GM21381 (cell line): ENCODE results near the gene POLA1.

Experiments
- ATAC-seq: cut with Tn5 transposase; IDR thresholded peaks from one replicate; pipeline ENCODE4 v1.9.1; 2021; ENCODE audit warnings: mild to moderate bottlenecking, moderate library complexity; ENCODE audit not compliant: unreplicated experiment

Gene POLA1

DNA sequence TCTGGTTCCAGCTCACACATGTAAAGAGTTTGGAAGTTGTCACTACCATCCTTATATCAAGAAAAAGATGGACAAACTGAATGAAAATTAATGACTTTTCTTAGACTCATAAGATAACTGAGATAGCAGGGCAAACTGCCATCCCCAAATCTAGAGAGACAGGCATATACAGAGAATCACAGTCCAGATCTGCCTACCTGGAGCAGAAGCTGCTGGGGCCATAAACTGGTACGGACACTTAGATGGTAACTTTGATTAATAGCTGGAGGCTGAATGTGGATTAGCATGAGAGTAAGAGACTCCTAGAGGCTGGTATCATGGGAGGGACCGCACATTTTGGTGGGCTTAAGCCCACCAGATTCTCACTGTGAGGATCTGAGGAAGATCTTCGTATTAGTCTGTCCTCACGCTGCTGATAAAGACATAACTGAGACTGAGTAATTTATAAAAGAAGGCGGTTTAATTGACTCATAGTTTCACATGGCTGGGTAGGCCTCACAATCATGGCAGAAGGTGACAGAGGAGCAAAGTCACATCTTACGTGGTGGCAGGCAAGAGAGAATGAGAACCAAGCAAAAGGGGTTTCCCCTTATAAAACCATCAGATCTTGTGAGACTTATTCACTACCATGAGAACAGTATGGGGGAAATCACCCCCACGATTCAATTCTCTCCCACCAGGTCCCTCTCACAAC lies 10.8 kb upstream of the POLA1 start:
- no peak for ATAC-seq

DNA sequence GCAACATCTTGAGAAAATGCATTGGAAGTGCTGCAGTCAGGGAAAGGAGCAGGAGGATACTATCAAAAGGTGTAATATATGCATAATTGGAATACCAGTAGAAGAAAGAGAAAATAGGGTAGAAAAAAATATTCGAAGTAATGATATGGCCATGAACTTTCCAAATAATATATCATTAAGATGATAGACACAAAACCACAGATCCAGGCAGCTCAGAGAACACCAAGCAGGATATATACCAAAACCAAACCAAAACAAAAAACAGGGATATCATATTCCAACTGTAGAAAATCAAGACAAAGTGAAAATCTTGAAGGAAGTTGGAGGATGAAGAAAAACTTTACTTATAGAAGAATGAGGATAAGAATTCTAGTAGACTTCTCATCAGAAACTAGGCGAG lies 9.7 kb upstream of the POLA1 start:
- no peak for ATAC-seq

DNA sequence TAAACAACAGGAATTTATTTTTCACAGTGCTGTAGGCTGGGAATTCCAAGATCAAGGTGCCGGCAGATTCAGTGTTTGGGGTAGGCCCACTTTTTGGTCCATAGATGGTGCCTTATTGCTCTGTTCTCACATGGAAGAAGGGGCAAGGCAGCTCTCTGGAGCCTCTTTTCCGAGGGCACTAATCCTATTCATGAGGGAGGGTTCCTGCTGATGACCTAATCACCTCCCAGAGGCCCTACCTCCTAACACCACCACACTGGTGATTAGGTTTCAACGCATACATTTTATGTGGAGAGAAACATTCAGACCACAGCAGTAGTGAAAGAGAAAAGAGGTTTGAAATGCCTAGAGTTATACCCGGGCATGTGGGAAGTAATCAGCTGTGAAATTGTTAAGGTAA lies 1.4 kb upstream of the POLA1 start:
- no peak for ATAC-seq

DNA sequence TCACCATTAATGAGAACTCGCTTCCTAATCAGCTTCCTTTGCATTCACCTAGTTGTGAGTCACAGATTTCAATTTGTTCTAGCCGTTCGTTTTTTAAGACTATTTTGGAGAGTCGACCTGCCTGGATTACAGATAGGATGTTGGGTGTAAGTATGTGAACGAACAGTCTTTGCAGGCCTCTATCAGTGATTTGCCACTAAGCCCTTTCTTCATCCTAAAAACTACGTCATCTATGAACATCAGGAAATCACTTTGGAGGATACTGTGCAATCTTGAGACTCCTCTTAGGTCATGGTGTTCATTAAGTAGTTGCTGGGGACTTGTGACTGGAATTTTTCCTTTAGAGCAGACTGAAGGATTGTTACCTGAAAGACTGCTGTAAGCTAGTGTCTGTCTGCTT lies 1.1 kb downstream of the POLA1 start:
- ATAC-seq: no peak

DNA sequence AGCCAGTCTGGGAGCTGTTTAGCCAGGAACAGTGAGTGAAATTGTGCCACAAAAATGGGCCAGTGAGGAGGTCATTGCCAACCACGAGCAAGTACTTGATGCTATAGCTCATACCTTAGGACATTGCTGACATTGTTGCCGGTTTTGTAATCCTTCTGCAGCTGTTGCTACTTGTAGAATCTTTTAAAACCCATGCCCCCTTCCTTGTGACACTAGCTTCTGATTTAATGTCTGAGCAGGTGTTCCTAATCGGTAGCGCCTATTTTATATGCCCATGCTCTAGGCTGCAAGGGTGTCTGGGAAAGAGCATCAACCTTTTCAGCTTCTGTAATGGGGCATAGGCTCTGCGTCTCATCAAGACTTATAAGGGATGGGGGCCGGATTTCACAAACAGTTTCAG lies 2.6 kb downstream of the POLA1 start:
- ATAC-seq: no peak

DNA sequence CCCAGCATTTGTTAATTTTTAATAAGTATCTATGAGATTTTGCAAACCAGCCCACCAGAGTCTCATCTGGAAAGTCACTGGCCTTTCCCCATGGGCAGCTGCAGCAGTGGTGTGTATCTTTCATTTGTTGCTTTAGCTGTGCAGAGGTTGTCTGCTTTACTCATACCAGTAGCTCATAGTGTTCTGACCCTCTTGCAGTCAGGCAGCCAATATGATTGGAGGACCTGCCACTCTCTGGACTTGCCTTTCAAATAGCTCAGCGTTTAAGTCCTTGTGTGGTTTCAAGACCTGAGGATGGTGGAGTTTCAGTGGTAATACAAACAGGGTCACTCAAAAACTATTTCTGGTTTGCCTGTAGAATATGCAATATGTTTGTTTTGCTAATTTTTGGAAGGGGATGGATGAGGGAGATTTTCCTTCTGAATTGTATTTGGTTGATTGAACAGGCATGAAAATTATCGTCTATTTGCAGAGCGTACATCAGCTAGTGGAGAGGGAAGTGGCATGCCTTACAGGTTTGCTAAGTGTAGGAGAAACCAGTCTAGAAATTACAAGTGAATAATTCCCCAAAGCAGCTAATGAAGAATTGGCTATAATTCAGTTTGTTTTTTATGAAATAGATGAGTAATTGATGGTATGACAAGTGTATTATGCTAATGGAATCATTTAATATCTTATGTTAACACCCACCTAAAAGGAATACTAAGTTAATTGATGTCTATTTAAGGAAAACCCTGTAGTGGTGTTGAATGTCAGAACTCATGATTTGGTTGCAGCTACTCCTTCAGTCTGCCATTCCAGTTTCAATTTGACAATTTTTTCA lies 8.9 kb downstream of the POLA1 start:
- peak; percentile 98 for ATAC-seq

DNA sequence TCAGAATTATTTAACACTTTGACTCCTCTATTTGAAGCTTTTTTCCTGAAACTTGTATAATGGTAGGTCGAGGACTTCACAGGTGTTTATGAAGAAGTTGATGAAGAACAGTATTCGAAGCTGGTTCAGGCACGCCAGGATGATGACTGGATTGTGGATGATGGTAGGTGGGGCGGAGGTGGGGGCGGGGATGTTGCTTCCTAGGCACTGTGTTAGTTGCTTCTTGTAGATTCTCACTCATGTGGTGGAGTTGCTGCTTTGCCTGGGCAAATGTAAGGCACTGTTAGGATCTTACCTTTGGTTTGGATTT lies 9.4 kb downstream of the POLA1 start:
- no peak for ATAC-seq

DNA sequence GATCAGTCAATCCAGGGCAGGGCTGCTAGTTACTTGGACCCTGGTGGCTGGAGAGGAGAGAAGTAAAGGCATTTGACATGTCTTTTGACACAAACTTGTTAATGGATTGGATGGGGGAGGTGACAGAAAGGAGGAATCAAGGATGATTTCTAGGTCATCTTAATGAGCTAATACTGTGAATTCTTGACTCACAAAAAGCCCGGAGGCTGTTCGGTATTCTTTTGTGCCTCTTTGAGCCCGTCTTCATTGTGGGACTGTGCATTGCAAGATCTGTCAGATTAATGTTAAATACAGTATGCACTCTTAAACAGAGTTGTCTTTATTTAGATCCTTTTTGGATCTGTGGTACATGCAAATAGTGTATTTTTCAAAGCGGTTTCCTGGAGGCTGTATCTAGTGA lies 25.1 kb downstream of the POLA1 start:
- ATAC-seq: no peak

DNA sequence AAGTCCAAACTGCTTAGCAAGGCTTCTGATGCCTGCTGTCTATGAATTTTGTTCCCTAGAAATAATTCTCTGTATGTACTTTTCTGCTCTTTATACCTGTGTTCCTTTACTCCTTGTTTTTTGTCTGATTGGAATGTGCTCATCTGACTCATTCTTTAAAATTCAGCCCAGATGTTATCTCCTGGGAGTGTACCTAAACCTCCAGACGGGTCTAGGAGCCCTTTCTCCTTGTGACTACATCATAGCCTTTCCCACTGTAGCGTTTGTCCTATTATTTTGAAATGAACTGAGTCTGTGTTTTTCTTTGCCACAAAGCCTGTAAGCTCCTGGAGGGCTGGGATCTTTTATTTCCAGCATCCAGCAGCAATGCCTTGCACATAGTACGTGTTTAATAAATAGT lies 26.3 kb downstream of the POLA1 start:
- no peak for ATAC-seq

DNA sequence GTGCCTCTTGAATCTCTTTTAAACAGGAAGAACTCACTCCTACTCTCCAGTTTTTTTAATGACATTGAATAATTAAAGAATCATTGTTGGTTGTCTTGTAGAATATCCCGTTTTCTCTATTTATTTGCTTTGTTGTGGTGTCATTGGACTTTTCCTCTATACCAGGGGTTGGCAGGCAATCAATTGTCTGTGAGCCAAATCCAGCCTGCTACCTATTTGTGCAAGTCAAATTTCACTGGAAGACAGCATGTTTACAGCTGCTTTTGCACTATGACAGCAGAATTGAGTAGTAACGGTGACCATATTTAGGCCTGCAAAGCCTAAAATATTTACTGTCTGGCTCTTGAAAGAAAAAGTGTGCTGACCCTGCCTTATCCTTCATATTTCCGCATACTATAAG lies 34.8 kb downstream of the POLA1 start:
- ATAC-seq: no peak

DNA sequence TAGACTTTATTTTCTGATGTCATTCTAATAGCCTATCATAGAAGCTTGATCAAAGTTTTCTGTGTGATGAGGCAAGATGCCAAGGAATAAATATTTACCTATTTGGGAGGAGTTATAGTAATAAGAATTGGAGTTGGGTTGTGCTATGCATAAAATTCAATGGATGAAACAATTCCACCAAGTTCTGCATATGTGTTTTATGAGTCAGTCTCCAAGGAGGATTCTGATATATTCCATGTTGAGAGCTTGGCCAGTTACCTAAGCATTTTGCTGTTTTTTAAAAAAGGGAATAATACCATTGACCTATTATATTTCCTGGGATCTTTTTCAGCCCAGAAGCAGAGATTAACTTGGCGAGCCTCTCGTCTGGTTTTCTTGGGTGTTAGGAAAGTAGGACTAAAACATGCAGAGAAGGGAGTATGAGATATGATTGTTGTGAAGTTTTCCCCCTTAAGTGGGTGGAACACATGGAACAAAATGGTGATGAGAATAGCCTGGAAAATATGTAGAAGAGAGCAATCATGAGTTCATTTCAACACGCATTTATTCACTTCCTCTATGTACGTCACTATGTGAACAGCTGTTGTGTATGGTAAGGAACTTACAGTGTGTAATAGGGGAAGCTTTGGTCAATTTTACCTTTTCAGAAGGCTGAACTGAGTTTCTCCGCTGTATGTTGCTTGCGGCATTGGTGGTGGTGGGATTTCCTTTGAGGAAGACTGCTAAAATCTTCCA lies 39.2 kb downstream of the POLA1 start:
- no peak for ATAC-seq

DNA sequence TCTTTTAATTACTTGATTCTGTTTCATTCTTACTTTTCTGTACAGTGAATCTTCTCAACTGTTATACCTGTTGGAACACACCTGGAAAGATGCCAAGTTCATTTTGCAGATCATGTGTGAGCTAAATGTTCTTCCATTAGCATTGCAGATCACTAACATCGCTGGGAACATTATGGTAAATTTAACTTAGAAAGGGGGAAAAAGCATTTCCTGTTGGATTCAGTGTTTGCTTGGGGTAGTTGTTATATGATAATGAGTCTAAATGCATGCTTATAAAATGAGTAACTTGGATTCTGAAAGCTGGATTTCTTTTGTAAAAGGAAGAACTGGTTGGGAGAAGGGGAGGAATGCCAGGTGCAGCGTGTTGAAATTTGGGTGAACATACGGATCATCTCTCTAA lies 47.6 kb downstream of the POLA1 start:
- ATAC-seq: no peak

DNA sequence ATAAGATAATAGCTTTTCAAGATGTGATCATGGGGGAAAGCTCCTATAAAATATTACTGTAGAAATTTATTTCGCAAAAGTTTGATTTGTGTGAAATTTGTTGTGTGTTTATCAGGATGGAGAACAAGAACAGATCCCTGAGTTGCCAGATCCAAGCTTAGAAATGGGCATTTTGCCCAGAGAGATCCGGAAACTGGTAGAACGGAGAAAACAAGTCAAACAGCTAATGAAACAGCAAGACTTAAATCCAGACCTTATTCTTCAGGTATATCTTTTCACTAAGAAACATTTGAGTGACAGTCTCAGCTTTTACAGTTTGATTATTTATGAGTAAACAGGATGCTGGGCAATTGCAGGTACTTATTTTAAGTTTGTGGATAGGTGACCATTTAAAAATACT lies 54.5 kb downstream of the POLA1 start:
- ATAC-seq: no peak

DNA sequence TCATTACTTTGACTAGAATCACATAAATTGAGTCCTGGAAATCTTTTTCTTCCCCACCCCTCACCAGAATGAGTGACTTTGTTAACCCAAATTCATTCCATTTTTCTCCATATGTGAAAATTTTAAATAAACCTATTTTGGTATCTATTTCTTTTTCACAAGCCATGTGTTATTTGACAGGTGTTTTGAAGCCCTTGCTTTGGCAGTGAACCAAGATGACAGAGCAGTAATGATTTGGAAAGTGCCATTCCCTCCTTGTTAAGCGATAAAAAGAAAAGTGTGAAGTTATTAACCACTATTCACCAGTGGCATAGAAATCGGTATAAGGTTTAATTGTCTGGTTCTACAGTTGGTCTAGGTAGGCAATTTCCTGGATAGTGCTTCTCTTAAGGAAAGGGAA lies 66.1 kb downstream of the POLA1 start:
- ATAC-seq: no peak

DNA sequence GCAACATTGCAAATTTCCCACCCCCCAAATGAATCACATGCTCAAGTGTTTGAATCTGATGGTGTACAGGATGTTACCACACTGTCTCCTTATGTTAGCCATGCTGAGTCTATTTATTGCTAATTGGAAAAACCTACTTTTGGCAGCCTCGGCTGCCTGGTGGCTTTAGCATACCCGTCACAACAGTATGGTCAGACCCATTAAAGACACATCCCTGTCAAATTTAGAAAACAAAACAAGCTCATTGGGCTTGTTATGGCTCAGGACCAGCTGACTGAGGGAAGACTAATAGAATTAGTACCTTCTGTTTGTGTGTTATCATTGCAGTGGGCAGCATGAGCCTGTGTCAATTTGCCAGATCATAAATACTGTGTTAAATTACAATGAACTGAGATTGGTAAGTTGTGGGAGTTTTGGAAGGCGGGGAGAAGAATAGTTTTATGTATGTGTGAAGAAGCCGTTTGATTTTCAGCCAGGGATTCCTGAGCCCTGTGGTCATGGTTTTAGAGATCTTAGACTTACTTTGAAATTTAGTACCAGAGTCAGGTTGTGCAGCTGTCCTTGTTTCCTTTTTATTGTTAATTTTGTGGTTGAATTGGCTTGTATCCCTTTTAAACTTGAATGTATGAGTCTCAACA lies 66.8 kb downstream of the POLA1 start:
- no peak for ATAC-seq

DNA sequence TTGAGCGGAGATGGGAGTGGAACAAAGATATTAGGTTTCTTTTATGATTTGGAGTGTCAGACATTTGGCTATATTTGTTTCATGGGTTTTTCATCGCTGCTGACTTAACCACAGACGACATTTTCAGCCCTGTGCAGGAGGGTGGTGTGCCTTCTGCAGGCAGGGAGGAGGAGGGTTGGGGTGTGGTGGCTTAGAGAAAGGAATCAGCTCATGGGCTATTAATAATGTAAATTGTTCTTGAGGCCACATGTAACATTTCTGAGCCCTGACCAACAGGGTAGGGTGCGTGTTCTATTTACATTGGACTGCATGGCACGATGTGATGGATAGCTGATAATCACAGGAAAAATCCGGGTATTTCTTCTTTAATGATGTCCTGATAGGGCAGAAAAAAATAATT lies 67.6 kb downstream of the POLA1 start:
- no peak for ATAC-seq

DNA sequence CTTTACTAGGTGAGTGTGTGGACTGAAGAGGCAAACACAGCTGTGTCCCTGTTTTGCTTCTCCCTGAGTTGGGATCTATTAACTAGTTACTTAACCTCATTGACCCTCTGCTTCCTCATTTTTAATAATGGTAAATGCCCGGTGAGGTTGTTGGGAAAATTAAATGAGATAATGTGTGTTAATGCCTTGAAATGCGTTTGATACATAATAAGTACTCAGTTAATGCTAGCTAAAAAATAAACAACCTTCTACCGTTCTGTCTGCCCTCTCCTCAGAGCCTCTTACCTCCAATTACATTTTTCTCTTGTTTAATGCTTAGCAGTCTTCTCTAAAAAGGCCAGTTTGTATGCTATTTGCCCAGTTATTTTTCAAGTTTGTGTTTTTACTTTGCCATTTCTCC lies 70.3 kb downstream of the POLA1 start:
- ATAC-seq: no peak

DNA sequence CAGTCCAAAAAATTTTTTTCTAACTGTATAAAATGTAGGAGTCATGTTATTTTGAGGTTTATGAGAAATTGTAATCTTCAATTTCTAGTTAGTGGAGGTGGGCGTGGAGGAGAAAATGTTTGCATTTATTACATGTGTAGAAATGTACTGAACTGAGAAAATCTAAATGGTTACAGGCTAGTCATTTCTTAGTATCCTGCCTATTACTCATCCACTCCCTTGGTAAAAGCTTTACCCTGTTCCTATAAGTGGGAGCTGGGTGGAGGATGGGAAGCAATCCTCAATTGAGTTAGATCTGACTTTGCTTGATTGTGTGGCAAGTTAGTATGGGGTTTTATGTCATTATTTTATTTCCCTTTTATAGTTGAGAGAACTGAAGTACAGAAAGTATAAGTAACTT lies 73.8 kb downstream of the POLA1 start:
- ATAC-seq: no peak

DNA sequence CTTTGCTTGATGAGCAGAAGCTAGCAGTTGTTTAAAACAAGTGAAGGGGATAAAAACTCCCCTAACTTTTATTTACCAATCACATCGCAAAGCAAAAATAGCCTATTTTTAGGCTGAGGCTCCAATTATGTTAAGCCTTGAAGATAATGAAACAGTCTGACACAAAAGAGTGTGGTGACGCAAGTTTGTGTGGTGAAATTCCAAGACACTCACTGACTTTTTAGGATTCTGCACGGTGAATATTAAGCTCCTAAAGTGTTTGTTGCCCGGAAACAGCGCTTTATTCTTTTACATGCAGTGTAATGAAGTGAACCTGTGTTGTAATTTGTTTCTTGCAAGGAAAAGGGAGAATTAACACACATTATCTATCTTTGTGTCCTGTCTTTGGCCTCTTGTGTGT lies 74.8 kb downstream of the POLA1 start:
- no peak for ATAC-seq

DNA sequence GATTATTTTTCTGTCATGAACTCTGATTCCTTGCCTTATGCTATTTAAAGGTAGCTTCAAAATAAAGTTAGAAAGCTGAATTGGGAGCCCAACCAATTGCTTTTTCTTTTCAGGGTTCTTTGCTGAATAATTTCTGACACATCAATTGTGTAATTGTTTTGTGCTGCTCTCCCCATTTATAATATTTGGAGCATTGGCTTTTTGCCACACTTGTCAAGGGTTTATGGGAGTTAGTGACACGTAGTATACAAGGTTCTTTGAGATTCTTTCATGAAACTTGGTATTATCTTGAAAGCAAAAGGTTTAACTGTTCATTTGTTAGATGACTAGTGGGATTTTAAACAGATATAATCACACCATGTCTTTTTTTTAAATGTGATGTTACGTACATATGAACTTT lies 80.9 kb downstream of the POLA1 start:
- no peak for ATAC-seq

DNA sequence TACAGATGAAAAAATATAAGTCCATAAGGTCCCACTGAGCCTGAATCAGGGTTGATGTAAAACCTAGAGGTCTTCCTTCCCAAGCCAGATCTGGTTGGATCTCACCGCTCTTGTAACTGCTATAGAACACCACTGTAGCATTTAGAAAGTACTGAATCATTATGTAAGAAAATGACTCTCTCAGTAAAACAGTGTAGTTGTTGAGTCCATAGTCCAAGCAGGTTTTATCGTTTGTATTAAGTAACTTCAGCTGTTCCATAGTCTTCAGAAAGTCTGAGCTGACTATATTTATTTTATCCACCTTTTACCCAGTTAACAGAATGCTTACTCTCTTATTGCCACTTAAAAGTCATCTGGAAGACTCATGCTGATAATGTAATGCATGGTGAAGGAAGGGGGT lies 82.2 kb downstream of the POLA1 start:
- ATAC-seq: no peak

DNA sequence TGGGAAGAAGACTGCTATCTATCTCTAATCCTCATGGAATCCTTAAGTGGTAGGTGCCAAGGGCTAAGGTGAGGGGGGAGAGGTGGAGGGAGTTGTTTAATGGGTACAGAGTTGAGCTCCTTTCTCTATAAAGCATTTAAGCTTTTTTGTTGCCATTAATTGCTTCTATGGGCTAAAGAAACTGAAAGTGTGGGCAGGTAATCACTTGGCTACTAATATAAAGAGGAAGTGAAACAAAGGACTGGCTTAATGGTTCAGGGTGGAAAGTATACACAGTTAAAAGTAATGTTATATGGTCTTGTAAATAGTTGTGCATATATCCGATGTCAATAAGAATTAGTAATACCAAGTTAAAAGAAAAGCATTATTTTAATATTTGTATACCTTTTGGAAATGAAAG lies 83.9 kb downstream of the POLA1 start:
- peak; percentile 94 for ATAC-seq
